Pancreas (tissue), 10 donors: ENCODE data around the gene LRRC39. TPM values are rescaled to one million over a fixed set of nuclear protein-coding genes. Genes with fewer than 3 reads are reported as not detected.

Source experiments
- ATAC-seq, 4 donors: fragments of 200-7000 bp; cut with Tn5 transposase; one replicate each; pipeline versions ENCODE4 v1.8.0 to v1.9.1; 2020; ENCODE audit warnings: mild to moderate bottlenecking in 4 of 4, moderate library complexity in 4 of 4
- DNase-seq, 6 donors: peaks; one replicate each; pipeline ENCODE4 v3.0.0-alpha.2; 2020
- FAIRE-seq: peaks from 2 replicates; lab custom pipeline; 2012; peaks lifted over from hg19 to GRCh38; lab: Jason Lieb, UNC
- H3K27ac ChIP-seq, 4 donors: fragments of 200-600 bp; sonication (generic); 1 replicate in 3 of 4; 2 replicates in 1 of 4; pipeline versions ENCODE4 v1.5.0 to v1.8.0; 2020
- H3K27me3 ChIP-seq, 4 donors: fragments of 200-600 bp; one replicate each; pipeline ENCODE4 v1.8.0; 2021
- H3K36me3 ChIP-seq, 3 donors: fragments of 200-600 bp; sonication (generic) in 1 of 3; one replicate each; pipeline versions ENCODE4 v1.5.0 to v1.8.0; 2020 to 2021
- H3K4me1 ChIP-seq, 3 donors: fragments of 200-600 bp; one replicate each; pipeline ENCODE4 v1.8.0; 2021
- H3K4me3 ChIP-seq, 4 donors: fragments of 200-600 bp; sonication (generic) in 2 of 4; one replicate each; pipeline versions ENCODE4 v1.5.0 to v1.8.0; 2020 to 2021
- H3K9me3 ChIP-seq, 4 donors: fragments of 200-600 bp; one replicate each; pipeline ENCODE4 v1.8.0; 2021
- CTCF ChIP-seq, 4 donors: fragments of 200-600 bp; sonication (generic) in 3 of 4; IDR thresholded peaks; one replicate each; pipeline versions ENCODE4 v1.5.0 to v1.8.0; 2021; ENCODE audit warnings: antibody characterized with exemption in 4 of 4
- WGBS, 2 donors: extraction: QIAGEN DNeasy Blood & Tissue Kit; methylation state at CpG; one replicate each; pipeline ENCODE4 v1.1.7; 2013; 5-methylcytosine and 5-hydroxymethylcytosine counted together
- intact Hi-C, 3 donors: fragments of 100-400 bp; cut with DNase I; formaldehyde crosslinking; loops; one replicate each; pipeline versions ENCODE4 v1.11.1 to v1.14.2; 2022
- polyA plus RNA-seq, 2 donors: library from polyadenylated mRNA; stranded (reverse); fragments of 200-250 nt; gene quantifications; one replicate each; pipeline ENCODE4 v1.2.3, GENCODE V29; 2013
- total RNA-seq, 6 donors: library from RNA; stranded (reverse); fragmentation: NEBNext Ultra II Directional in 4 of 6; extraction: Animal tissue kit (Norgen Biotek cat#: 25700) in 4 of 6; gene quantifications; one replicate each; pipeline versions ENCODE4 v1.2.1 to v1.2.4, GENCODE V29; 2021 to 2023
- donor health status: healthy with polysubstance abuse.
- donor health status: DM: no; HTN: no; CAD: no; lungs with moderate emphysema.
- donor health status: DM: no; HTN: no; CAD: no.
- donor health status: control.
- donor health status: control.
- donor health status: Bipolar disorder and iron deficiency.
- donor health status: DM: yes; HTN: yes; CAD: no.
- donor health status: DM: no; HTN: no; CAD: no.
- donor health status: DM: no; HTN: no; CAD: no.
- donor health status: DM: yes; HTN: yes; CAD: no.

LRRC39 gene
- total and polyA plus RNA-seq, 8 donors, result 0.06 to 3.0 (median 0.43) TPM

GRCh38 chr1:100198596-100198995 lies 20.5 kb upstream of the LRRC39 start:
- WGBS, 2 donors, result 96 to 97% methylated on average over 1 of the region's 1 CpG
- Histone ChIP-seq H3K9me3 (no peaks in the 10 kb centered on the region), H3K27me3 (no peaks in the 10 kb centered on the region), H3K4me1 (no peaks in the 10 kb centered on the region), H3K27ac (no peak overlapping the region), H3K4me3 (no peak overlapping the region), H3K36me3 (peaks cover 0 to 22% (median 3%) of the 10 kb centered on the region in 3 donors)
- DNase-seq, result no peak
- ATAC-seq, result no peak
- intact Hi-C loops, result no loop called here
- TF ChIP-seq CTCF (IDR thresholded peaks at IDR 0.05), result no peak
- FAIRE-seq, result no peak

DNA sequence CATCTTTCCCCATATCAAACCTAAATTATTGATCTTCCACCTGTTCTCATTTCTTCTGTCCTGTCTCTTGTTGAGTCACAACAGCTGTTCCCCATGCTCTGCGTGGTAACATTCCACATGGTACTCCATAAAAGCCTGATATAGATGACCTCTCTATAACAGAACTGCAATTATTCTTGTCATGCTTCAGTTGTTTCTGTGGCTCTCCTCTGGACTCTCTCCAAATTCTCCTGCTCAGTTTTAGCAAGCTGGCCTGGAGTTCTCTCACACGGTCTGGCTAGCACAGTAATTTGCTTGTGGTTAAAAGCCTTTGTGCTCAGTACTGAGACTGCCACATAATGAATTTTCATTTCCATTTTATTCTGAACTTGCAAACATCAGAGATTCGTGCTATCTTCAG lies 10.6 kb upstream of the LRRC39 start:
- no peak overlapping the region for H3K27ac ChIP-seq
- FAIRE-seq, result no peak

DNA sequence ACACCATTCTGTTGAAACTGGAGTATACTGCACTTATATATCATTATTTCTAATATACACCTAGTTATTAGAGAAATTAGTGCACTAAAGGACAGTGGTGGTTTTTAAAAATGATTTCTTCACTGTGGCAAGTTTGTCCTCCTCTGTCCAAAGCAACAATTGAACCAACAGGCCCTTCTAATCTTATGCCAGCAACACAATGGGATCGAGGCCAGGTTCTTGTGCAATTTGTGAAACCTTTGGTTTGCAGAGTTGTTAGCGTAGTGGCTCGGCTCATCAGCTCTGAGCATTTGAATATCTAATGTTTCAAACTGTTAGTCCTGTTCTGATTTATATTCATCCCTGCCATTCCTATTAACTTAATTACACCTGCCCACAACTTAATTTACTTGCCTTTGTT lies 9.9 kb upstream of the LRRC39 start:
- 30 to 41% methylated on average over 3 of the region's 3 CpGs for WGBS, 2 donors
- H3K4me1 ChIP-seq, result peaks cover 0 to 3% (median 0%) of the 10 kb centered on the region in 3 donors
- H3K27me3 ChIP-seq, result no peaks in the 10 kb centered on the region
- no peaks in the 10 kb centered on the region for H3K9me3 ChIP-seq
- ATAC-seq (peak; percentile 58 to 79 (median 66)), FAIRE-seq (no peak), DNase-seq (peak in 3 of 6 donors; percentile 23 to 40 (median 31))
- intact Hi-C loops, result no loop called here
- no peaks in the 10 kb centered on the region for H3K36me3 ChIP-seq
- H3K4me3 ChIP-seq, result no peak overlapping the region
- TF ChIP-seq CTCF (IDR thresholded peaks at IDR 0.05), result no peak
- H3K27ac ChIP-seq, result no peak overlapping the region

More for the DNA sequence above, 10.6 kb upstream of the LRRC39 start:
- Histone ChIP-seq H3K9me3 (no peaks in the 10 kb centered on the region), H3K4me1 (peaks cover 0 to 3% (median 0%) of the 10 kb centered on the region in 3 donors), H3K36me3 (no peaks in the 10 kb centered on the region), H3K4me3 (no peak overlapping the region), H3K27me3 (no peaks in the 10 kb centered on the region)
- intact Hi-C loops, result no loop called here
- WGBS, 2 donors, result 51 to 53% methylated on average over 3 of the region's 3 CpGs
- no peak for TF ChIP-seq CTCF (IDR thresholded peaks at IDR 0.05)
- ATAC-seq, result peak in 3 of 4 donors; percentile 63 to 74 (median 66)
- no peak for DNase-seq

DNA sequence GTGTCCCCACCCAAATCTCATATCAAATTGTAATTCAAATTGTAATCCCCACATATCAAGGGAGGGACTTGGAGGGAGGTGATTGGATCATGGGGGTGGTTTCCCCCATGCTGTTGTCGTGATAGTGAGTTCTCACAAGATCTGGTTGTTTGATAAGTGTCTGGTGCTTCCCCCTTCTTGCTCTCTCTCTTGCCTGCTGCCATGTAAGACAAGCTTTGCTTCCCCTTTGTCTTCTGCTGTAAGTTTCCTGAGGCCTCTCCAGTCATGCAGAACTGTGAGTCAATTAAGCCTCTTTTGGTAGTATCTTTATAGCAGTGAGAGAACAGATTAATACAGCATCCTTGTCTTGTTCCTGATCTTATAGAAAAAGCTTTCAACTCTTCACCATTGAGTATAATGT lies 6.5 kb upstream of the LRRC39 start:
- ATAC-seq (no peak), FAIRE-seq (no peak), DNase-seq (no peak)
- TF ChIP-seq CTCF (IDR thresholded peaks at IDR 0.05), result no peak
- Histone ChIP-seq H3K4me1 (peaks cover 0 to 3% (median 0%) of the 10 kb centered on the region in 3 donors), H3K27ac (no peak overlapping the region), H3K36me3 (no peaks in the 10 kb centered on the region), H3K27me3 (no peaks in the 10 kb centered on the region), H3K9me3 (no peaks in the 10 kb centered on the region), H3K4me3 (no peak overlapping the region)
- intact Hi-C loops, result no loop called here
- whole genome bisulfite sequencing, 2 donors, result 47 to 50% methylated on average over 1 of the region's 1 CpG

GRCh38 chr1:100183370-100183769 lies 5.3 kb upstream of the LRRC39 start:
- Histone ChIP-seq H3K27me3 (no peaks in the 10 kb centered on the region), H3K36me3 (no peaks in the 10 kb centered on the region), H3K9me3 (no peaks in the 10 kb centered on the region), H3K4me1 (peaks cover 0 to under 1% (median 0%) of the 10 kb centered on the region in 3 donors), H3K27ac (no peak overlapping the region), H3K4me3 (no peak overlapping the region)
- no peak for TF ChIP-seq CTCF (IDR thresholded peaks at IDR 0.05)
- DNase-seq, result no peak
- intact Hi-C loops, result no loop called here
- no peak for ATAC-seq
- WGBS, 2 donors, result 86 to 95% methylated on average over 4 of the region's 4 CpGs
- FAIRE-seq, result no peak
